Psoas muscle (tissue), 8 donors: Measurements from ENCODE around the gene SLCO2B1. TPM values are rescaled to one million over a fixed set of nuclear protein-coding genes. Genes with fewer than 3 reads are reported as not detected.

Source experiments
- ATAC-seq, 4 donors: fragments of 200-7000 bp; cut with Tn5 transposase; one replicate each; pipeline ENCODE4 v1.9.1; 2020; ENCODE audit warnings: moderate library complexity in 3 of 4, mild to moderate bottlenecking in 2 of 4
- DNase-seq, 2 donors: peaks; one replicate each; pipeline ENCODE4 v3.0.0-alpha.2; 2020
- H3K27ac ChIP-seq: fragments of 200-600 bp; one replicate; pipeline ENCODE4 v1.8.0; 2022
- H3K27me3 ChIP-seq, 3 donors: fragments of 200-600 bp in 1 of 3; one replicate each; pipeline versions ENCODE4 v1.6.1 to v1.8.0; 2013 to 2022; ENCODE audit warnings: low read length in 2 of 3, mild to moderate bottlenecking in 2 of 3, moderate library complexity in 1 of 3; ENCODE audit not compliant: insufficient read depth in 3 of 3
- H3K36me3 ChIP-seq, 2 donors: fragments of 200-600 bp in 1 of 2; one replicate each; pipeline versions ENCODE4 v1.6.1 to v1.8.0; 2013 to 2022; ENCODE audit warnings: low read depth in 1 of 2, mild to moderate bottlenecking in 1 of 2, moderate library complexity in 1 of 2; ENCODE audit not compliant: insufficient read depth in 1 of 2
- H3K4me1 ChIP-seq: fragments of 200-600 bp; one replicate; pipeline ENCODE4 v1.8.0; 2022
- H3K4me3 ChIP-seq: fragments of 200-600 bp; one replicate; pipeline ENCODE4 v1.8.0; 2022; ENCODE audit warnings: mild to moderate bottlenecking
- H3K9me3 ChIP-seq: fragments of 200-600 bp; one replicate; pipeline ENCODE4 v1.8.0; 2022
- CTCF ChIP-seq: fragments of 200-600 bp; IDR thresholded peaks from one replicate; pipeline ENCODE4 v1.8.0; 2022; ENCODE audit warnings: antibody characterized with exemption
- WGBS, 3 donors: extraction: QIAGEN DNeasy Blood & Tissue Kit; methylation state at CpG; one replicate each; pipeline versions ENCODE4 v1.1.6 to v1.1.7; 2013; 5-methylcytosine and 5-hydroxymethylcytosine counted together
- intact Hi-C, 2 donors: fragments of 100-400 bp; cut with DNase I; formaldehyde crosslinking; loops; one replicate each; pipeline versions ENCODE4 v1.11.0 to v1.14.2; 2022
- polyA plus RNA-seq, 3 donors: library from polyadenylated mRNA; stranded (reverse); fragments of 200-250 nt; gene quantifications; one replicate each; pipeline ENCODE4 v1.2.3, GENCODE V29; 2013
- total RNA-seq, 4 donors: library from RNA; stranded (reverse); fragmentation: NEBNext Ultra II Directional in 2 of 4; extraction: Animal tissue kit (Norgen Biotek cat#: 25700) in 2 of 4; gene quantifications; one replicate each; pipeline versions ENCODE4 v1.2.1 to v1.2.4, GENCODE V29; 2021 to 2023
- donor health status: healthy with polysubstance abuse.
- donor health status: DM: no; HTN: no; CAD: no; lungs with moderate emphysema.
- donor health status: Bipolar disorder and iron deficiency.
- donor health status: healthy.
- donor health status: DM: yes; HTN: yes; CAD: no.
- donor health status: DM: no; HTN: no; CAD: no.
- donor health status: DM: no; HTN: no; CAD: no.
- donor health status: DM: yes; HTN: yes; CAD: no.

SLCO2B1 gene
- total and polyA plus RNA-seq, 7 donors = 1.2 to 17.7 (median 10.7) TPM

- DNase-seq = no peak
- no peak for ATAC-seq
- intact Hi-C loops = loop anchor here in 1 of 2 donors (2.0 to 10.0 kb wide), 2 partner anchors 104 to 222 kb away; no protein-coding TSS in a partner anchor
- Histone ChIP-seq H3K4me3 (no peak overlapping the region), H3K27me3 (peaks cover 0 to 11% (median 5%) of the 10 kb centered on the region in 3 donors), H3K27ac (no peak overlapping the region), H3K36me3 (no peaks in the 10 kb centered on the region), H3K9me3 (no peaks in the 10 kb centered on the region), H3K4me1 (peaks cover 4% of the 10 kb centered on the region)
- TF ChIP-seq CTCF = no peak
- WGBS, 3 donors = 45 to 74% (median 58%) methylated on average over 9 to 11 of the region's 11 CpGs
These were observed 95.9 kb downstream of the SLCO2B1 start for GRCh38 chr11:75246671-75247350.

GRCh38 chr11:75248924-75249256 is 98.0 kb downstream of the SLCO2B1 start:
- H3K9me3 ChIP-seq = peaks cover 3% of the 10 kb centered on the region
- H3K27me3 ChIP-seq = no peaks in the 10 kb centered on the region
- ATAC-seq = peak in 1 of 4 donors; percentile 21

GRCh38 chr11:75249704-75250103 is 98.8 kb downstream of the SLCO2B1 start:
- Histone ChIP-seq H3K36me3 (no peaks in the 10 kb centered on the region), H3K9me3 (peaks cover 3% of the 10 kb centered on the region), H3K27me3 (no peaks in the 10 kb centered on the region), H3K27ac (no peak overlapping the region), H3K4me1 (peaks cover 4% of the 10 kb centered on the region), H3K4me3 (no peak overlapping the region)
- WGBS, 3 donors = 41 to 51% (median 51%) methylated on average over 3 of the region's 3 CpGs
- no peak for TF ChIP-seq CTCF
- intact Hi-C loops = loop anchor here (2.0 to 10.0 kb wide), 2 partner anchors 225 to 229 kb away; no protein-coding TSS in a partner anchor
- no peak for ATAC-seq
- no peak for DNase-seq

More at GRCh38 chr11:75248924-75249256, 98.0 kb downstream of the SLCO2B1 start:
- TF ChIP-seq CTCF = no peak
- WGBS, 3 donors = 41 to 45% (median 42%) methylated on average over 11 of the region's 11 CpGs
- Histone ChIP-seq H3K27ac (no peak overlapping the region), H3K4me1 (peaks cover 4% of the 10 kb centered on the region), H3K36me3 (no peaks in the 10 kb centered on the region), H3K4me3 (no peak overlapping the region)
- no peak for DNase-seq
- intact Hi-C loops = loop anchor here (1.0 to 10.0 kb wide), 5 partner anchors 105 to 320 kb away; no protein-coding TSS in a partner anchor

GRCh38 chr11:75254326-75254725 is 103.4 kb downstream of the SLCO2B1 start:
- intact Hi-C loops = no loop called here
- Histone ChIP-seq H3K27ac (no peak overlapping the region), H3K9me3 (peaks cover 3% of the 10 kb centered on the region), H3K4me1 (no peaks in the 10 kb centered on the region), H3K36me3 (no peaks in the 10 kb centered on the region), H3K27me3 (no peaks in the 10 kb centered on the region), H3K4me3 (no peak overlapping the region)
- no peak for ATAC-seq
- DNase-seq = no peak
- no peak for TF ChIP-seq CTCF

Other genes starting within 250 kb of the SLCO2B1 start
- 10 to 100 TPM in 1 of 4 donors, 1 to 10 TPM in 3; 5.5 to 15.1 (median 7.5) TPM for gene XRRA1, start 202.0 kb upstream of the SLCO2B1 start, total RNA-seq
- gene XRRA1, start 202.0 kb upstream of the SLCO2B1 start, polyA plus RNA-seq = 1 to 10 TPM; 3.1 to 9.3 (median 6.9) TPM
- 10 to 100 TPM; 51.1 to 95.1 (median 63.6) TPM for gene SPCS2, start 201.8 kb upstream of the SLCO2B1 start, total RNA-seq
- gene SPCS2, start 201.8 kb upstream of the SLCO2B1 start, polyA plus RNA-seq = 100 to 1,000 TPM in 2 of 3 donors, 10 to 100 TPM in 1; 78.9 to 132 (median 104) TPM
- 10 to 100 TPM; 14.0 to 26.7 (median 18.0) TPM for gene NEU3, start 162.2 kb upstream of the SLCO2B1 start, total RNA-seq
- 1 to 10 TPM; 1.8 to 9.3 (median 4.3) TPM for gene NEU3, start 162.2 kb upstream of the SLCO2B1 start, polyA plus RNA-seq
- gene OR2AT4, start 54.2 kb upstream of the SLCO2B1 start, total RNA-seq = not detected
- gene OR2AT4, start 54.2 kb upstream of the SLCO2B1 start, polyA plus RNA-seq = not detected
- under 1 TPM in 1 of 4 donors, not detected in 3; 0.11 TPM for gene TPBGL, start 89.7 kb downstream of the SLCO2B1 start, total RNA-seq
- under 1 TPM in 2 of 3 donors, not detected in 1; 0.01 to 0.05 TPM for gene TPBGL, start 89.7 kb downstream of the SLCO2B1 start, polyA plus RNA-seq
- gene ARRB1, start 200.6 kb downstream of the SLCO2B1 start, total RNA-seq = 10 to 100 TPM in 1 of 4 donors, 1 to 10 TPM in 3; 7.4 to 17.3 (median 9.0) TPM
- 1 to 10 TPM; 3.6 to 3.8 (median 3.8) TPM for gene ARRB1, start 200.6 kb downstream of the SLCO2B1 start, polyA plus RNA-seq
- 1,000 to 10,000 TPM in 2 of 4 donors, 100 to 1,000 TPM in 2; 807 to 1,216 (median 929) TPM for gene RPS3, start 248.4 kb downstream of the SLCO2B1 start, total RNA-seq
- 1,000 to 10,000 TPM; 1,619 to 2,132 (median 1,802) TPM for gene RPS3, start 248.4 kb downstream of the SLCO2B1 start, polyA plus RNA-seq